GM12874 (cell line): ENCODE data around the gene B3GNT7.

Experiments
- CTCF ChIP-seq: IDR thresholded peaks from 2 replicates; pipeline ENCODE4 v1.5.1; 2011; ENCODE audit warnings: low read depth, mild to moderate bottlenecking, control low read depth, low read length, moderate library complexity; ENCODE audit not compliant: insufficient read depth

Gene B3GNT7

DNA sequence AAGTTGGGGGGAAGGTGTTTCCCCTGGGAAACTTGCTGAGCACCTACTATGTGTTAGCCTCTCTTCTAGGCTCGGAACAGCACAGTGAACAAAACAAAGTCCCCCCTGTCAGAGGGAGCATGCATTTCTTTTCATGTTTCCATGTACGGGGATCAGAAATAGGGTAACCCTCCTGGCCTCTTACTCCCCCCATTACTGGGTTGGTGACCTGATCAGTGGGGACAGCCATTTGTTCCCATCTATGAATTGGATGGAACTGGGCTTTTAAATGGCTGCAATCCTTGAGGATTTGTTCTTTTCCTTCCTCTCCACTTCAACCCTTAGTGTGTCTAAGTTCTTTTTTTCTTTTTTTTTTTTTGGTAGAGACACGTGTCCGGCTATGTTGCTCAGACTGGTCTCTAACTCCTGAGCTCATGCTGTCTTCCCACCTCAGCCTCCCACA lies 55.1 kb downstream of the B3GNT7 start:
- no peak for TF ChIP-seq CTCF
